Stromal cell of bone marrow (primary cell): Measurements from ENCODE around the gene TUBGCP6.
"Not testable (repeated sequence)": the region's sequence is repeated elsewhere in the genome, so short reads cannot be mapped to it uniquely, and the experiment has no call there.

Experiments used
- DNase-seq: peaks from one replicate; pipeline ENCODE4 v3.0.0-alpha.2; 2012; ENCODE audit warnings: low read depth

The TUBGCP6 gene

DNA sequence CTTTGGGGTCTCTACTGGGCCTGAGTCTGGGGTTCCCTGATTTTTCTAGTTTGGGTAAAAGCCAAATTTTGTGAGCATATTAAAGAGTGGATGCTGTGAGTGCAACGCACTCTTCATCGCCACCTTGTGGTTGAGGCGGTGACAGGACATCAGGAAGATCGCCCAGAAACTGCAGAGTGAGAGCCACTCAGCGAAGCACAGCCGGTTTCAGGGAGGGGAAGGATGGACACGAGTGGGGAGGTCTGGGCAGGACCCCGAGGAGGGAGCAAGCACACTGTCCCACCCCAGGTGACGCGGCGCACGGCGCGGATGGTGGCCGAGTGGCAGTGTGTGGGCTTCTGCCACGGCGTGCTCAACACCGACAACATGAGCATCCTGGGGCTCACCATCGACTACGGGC lies 34.9 kb downstream of the TUBGCP6 start:
- DNase-seq: peak; percentile 47

DNA sequence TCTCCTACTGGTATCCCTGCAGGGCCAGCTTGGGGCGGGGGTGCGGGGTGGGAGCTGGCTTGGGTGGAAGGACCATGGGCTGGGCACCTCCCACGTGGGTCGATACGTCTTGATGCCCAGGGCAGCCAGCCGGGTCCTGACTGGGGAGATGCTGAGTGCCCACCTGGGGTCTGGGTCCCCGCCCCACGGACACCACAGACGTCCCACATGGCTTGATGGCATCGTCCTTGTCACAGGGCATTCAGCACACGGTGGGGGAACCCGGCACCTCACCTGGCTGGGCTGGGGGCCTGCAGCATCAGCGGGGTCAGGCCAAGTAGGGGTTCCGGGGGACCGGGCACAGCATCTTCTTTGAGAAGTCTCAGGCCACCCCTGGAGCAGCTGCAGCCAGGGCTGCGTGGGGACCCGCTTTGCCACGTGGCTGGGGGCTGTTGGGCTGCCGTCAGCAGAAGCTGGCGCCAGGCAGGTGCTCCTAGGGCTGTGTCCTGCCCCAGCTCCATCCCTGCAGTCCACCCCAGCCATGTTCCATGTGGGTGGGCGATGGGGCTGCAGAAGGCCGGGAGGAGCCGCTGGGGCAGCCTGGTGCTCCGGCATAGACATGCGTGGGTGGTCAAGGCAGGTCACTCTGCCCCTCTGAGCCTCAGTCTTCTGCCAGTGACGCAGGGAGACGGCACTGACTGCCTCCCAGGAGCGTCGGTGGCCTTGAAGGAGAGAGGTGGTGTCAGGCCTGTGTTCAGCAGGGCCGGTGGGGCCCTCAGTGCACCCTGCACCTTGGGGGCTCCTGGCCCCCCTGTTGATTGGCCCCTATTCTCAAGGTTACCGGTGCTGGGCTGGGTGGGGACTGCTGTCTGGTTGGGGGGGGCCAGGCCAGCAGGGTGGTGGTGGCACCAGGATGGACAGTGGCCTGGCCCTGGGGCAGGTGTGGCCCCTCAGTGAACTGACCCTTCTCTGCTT lies 35.6 kb downstream of the TUBGCP6 start:
- DNase-seq: no peak

DNA sequence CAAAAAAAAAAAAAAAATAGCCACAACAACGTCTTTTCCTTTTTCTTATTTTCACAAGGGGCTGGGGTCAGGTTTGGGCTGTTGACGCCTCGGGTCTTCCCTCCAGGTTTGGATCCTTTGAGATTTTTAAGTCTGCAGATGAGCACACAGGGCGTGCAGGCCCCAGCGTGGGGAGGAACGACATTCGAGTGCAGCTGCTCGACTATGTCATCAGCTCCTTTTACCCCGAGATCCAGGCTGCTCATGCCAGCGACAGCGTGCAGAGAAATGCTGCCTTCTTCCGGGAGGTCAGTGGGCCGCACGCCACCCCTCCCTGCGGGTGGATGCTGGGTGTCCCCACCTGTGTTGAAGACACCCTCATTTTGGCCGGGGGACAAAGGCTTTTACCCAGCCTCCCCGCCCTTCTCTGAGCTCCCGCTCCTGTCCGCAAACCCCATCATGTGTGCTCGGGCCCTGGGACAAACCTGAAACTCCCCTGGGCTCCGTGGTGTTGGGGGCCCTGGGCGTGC lies 36.3 kb downstream of the TUBGCP6 start:
- DNase-seq: no peak

DNA sequence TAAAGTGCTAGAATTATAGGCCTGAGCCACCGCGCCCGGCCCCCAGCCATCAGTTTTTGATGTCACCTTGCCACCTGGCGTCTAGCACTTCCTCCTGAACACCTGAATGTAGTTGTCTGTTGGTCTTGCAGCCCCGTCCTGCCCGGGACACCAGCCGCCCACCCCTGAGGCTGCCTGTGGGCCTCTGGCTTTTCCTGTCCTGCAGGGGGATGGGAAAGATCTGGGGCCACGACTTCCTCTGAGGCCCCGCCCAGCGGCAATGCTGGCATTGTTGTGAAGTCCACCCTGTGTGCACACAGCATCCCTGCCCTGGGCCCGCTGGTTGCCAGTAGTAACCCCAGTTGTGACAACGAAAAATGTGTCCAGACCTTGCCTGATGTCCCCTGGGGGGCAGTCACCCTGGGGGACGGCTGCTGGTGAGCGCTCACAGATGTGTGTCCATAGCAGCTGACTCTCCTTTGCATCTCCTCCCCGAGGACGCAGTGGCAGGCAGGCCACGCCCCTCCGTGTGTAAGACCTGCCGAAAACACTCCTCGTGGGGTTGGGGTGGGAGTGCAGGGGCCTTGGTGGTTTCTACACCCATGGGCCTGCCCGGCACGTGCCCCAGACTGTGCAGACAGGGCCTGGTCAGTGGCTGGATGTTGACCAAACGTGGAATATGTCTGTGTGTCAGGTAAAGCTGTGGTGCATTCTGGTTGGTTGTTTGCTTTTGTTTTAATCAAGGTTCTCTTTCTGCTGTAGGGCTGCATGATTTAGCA lies 37.3 kb downstream of the TUBGCP6 start:
- DNase-seq: no peak

DNA sequence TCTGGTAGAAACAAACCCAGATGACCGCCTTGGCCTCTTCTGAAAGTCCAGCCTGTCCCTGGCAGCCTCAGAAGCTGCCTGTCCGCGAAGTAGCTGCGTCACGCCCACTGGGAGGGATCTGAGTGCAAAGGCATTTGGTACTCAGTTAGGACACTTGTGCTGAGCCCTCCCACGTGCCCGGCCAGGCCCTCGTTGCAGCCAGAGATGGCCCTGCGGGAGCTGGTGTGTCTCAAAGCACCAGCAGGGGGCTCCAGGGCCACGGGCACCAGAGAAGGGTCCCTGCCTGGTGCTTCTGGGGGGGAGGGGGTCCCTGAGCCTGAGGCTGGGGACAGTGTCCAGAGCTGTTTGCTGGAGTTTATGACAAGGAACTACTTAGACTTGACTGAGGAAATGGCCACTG lies 38.2 kb downstream of the TUBGCP6 start:
- DNase-seq: no peak

DNA sequence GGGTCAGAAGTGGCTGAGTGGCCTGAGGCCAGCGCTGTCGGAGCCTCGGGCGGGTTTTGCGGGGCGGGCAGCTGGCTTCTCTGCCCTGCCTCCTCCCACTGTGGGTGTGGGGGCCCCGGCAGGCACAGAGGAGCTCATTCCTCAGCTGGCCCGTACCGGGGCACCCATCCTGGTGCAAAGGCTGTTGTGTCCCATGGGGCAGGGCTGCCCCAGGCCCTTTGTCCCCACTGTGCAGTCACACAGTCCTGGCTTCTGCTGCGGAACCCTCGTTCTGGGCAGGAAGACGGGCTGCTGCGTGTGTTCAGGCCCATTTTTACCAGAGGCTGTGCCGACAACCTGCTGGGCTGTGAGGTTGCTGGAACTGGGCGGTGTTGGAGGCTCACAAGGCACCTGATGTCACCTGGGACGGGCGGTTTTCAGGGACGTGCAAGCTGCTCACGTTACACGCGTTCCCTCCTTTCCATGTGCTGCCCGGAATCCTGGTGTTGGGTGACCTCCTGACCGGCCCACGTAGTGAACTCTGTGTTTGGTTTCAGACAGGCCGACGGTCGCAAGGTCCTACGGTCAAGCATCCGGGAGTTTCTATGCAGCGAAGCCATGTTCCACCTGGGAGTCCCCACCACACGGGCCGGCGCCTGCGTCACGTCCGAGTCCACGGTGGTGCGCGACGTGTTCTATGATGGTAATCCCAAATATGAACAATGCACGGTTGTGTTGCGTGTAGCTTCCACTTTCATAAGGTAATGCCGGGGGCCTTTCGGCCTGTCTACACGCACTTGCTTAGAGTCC lies 38.8 kb downstream of the TUBGCP6 start:
- no peak for DNase-seq

DNA sequence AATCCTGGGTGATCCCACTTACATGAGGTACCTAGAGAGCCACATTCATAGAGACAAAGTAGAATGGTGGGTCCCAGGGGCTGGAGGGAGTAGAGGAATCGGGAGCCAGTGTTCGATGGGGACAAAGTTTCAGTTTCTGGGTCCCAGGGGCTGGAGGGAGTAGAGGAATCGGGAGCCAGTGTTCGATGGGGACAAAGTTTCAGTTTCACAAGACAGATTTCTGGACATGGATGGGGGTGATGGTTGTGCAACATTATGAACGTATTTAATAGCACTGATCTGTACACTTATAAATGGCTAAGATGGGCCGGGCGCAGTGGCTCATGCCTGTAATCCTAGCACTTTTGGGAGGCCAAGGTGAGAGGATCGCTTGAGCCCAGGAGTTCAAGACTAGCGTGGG lies 39.8 kb downstream of the TUBGCP6 start:
- not testable (repeated sequence) for DNase-seq

DNA sequence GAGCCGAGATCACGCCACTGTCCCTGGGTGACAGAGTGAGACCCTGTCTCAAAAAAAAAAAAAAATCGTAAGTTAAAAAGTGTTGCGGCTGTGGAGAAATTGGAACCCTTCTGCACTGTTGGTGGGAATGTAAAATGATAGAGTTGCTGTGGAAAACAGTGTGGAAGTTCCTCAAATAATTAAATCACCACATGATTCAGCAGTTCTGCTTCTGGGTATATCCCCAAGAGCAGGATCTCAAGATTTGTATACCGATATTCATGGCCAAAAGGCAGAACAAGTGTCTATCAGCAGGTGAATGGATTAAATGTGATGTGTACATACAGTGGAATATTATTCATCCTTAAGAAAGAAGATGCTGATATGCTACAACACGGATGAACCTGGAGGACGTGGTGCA lies 40.3 kb downstream of the TUBGCP6 start:
- no peak for DNase-seq

DNA sequence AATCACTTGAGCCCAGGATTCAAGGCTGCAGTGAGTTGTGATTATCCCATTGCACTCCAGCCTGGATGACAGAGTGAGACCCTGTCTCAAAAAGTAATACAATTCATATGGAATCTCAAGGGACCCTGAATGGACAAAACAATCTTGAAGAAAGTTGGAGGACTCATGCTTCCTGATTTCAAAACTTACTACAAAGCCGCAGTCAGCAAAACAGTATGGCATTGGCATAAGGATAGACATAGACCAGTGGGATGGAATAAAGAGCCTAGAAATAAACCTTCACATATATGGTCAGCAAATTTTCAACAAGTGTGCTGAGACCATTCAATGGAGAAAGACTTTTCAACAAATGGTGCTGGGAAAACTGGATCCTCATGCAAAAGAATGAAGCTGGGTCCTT lies 41.5 kb downstream of the TUBGCP6 start:
- DNase-seq: no peak

DNA sequence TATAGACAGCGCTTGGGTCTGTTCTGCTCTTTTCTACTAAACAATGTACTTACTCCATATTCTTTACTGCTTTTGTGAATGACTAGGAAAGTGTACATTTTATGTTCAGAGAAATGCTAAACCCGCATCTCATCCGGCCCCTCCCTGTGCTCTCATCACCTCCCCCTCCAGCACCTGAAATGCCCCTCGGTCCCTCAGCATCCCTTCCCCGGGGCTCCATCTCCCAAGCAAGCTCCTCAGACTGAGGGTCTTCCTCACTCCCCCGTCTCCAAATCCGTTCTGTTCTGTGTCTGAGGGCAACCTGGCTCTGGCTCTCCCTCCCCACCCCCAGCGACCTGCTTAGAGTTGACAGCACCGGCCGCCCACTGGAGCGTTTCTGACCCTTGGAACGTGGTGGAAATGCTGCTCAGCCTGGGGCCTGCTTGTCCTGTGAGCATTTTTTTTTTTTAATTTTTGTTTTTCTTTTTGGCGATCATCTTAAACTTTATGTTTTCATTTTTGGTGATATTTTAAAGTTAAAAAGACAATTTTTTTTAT lies 42.6 kb downstream of the TUBGCP6 start:
- no peak for DNase-seq

DNA sequence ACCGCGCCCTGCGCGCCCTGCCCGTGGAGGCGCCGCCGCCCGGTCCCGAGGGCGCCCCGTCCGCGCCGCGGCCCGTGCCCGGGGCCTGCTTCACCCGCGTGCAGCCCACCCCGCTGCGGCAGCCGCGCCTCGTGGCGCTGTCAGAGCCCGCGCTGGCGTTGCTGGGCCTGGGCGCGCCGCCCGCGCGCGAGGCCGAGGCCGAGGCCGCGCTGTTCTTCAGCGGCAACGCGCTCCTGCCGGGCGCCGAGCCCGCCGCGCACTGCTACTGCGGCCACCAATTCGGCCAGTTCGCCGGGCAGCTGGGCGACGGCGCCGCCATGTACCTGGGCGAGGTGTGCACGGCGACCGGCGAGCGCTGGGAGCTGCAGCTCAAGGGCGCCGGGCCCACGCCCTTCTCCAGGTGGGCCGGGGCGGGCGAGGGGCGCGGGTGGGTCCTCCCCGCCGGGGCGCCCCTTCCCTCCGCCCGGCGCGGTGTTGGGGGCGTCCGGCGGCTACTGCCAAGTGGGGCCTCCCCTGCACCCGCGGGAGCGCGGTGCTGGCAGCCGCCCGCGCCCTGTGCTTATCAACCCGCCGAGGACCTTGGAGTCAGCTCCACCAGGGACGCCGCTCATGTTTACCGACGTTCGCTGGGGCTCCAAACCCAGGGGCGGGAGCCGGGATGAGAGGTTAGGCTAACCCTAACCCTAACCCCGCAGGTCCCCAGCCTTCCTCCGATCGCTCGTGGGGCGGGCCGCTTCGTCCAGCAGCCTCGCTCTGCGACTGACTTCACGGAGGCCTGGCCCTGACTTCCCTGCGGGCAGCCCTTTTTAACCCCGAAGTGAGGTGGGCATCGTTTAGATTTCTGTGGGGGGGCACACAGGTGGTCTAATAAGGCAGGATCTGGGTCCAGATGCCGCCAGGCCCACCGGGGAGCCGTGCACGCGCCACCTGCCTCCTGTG lies 43.4 kb downstream of the TUBGCP6 start:
- DNase-seq: no peak

DNA sequence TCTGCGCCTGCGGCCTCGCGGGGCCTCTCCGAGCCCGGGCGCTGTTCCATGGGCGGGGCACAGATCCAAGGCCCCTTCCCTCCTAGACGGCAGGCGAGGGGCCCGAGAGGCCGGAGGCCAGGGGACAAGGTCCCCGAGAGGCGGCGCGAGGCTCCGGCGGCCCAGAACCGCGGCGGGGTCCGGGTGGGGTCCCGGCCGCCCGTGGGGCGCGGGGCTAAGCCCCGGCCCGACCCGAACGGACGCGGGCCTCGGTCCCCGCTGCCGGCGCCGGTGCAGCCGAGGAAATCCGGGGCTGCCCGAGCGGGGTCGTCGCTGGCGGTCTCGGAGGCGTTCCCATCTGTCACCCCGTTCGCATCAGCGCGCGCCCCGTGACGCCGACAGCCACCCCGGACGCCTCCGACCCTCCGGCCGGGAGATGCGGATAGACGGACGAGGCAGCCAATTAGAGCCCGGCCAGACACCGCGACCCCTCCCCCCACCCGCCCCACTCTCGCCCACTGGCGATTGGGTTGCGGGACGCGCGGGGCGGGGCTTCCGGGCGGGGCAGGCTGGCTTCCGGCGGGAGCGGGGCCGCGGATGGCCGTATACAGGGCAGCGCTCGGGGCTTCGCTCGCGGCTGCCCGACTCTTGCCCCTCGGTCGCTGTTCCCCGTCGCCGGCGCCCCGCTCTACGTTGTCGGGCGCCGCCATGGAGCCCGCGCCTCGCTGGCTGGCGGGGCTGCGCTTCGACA lies 44.2 kb downstream of the TUBGCP6 start, which contains the start of gene SELENOO:
TSS of gene SELENOO (plus strand) at position 551 of the 730 bp plus-strand sequence. CDS start at position 577, 26 bp downstream.
- peak; percentile 69 for DNase-seq

DNA sequence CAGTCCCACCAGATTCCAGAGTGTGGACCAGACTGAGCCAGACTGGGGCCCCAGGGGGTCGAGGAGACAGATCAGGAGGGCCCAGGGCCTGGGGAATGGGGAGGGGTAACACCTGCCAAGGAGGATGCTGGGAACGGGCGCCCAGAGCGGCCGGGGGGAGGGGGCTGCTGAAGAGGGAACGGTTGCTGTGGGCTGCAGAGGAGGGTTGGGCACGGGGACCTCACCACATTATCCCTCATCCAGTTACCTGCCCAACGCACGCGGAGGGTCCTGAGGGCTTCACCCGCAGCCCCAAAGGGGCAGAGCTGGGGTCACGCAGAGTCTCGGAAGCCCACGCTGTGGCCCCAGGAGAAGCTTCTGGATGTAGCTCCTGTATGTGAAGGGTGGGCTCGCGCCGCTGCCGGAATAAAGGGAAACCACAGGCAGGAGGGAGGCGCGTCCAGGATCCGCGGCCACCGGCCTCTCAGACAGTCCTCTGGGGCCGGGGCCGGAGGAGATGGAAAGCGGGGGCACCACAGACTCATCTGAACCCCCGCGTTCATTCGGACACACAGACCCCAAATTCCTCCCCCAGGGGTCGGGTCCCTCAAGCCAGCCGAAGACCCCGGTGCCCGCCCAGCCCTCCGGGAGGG lies 44.9 kb downstream of the TUBGCP6 start:
- no peak for DNase-seq

DNA sequence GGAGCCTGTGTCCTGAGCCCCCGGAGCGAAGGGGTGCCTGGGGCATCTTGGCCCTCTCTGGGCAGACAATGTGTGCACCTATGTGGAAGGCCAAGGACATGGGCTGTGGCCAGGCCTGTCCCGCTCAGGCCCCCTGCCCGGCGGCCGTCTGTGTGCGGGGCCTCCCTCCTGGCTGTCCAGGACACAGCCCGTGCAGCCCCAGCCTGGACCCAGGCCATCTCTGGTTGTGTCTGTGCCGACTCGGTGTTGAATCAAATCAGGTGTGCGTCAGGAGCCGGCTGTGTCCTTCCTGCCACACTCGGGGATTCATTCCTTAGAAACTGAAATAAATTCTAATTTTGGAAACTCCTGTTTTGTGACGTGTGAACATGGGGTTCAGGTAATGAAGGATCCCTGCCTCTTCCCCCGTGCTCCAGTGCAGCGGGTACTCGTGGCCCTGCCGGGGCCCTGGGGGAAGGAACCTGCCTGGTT lies 45.5 kb downstream of the TUBGCP6 start:
- no peak for DNase-seq

DNA sequence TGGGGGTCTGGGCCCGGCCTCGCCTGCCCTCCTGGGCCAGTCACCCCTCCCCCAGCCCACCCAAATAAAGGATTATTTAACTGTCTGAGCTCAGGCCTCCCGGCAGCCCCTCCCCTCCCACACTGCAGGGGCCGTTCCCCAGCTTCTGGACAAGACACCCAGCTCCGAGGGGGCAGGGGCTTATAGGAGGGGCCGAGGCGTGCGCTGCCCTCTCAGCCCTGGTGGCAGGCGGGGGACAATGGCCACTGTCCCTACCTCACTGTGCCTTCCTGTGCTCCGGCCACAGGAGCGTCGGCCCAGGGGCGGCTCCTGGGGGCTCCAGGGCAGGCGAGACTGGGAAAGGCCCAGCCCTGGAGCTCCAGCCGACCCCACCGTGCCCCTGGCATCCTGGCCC lies 46.2 kb downstream of the TUBGCP6 start:
- DNase-seq: no peak

DNA sequence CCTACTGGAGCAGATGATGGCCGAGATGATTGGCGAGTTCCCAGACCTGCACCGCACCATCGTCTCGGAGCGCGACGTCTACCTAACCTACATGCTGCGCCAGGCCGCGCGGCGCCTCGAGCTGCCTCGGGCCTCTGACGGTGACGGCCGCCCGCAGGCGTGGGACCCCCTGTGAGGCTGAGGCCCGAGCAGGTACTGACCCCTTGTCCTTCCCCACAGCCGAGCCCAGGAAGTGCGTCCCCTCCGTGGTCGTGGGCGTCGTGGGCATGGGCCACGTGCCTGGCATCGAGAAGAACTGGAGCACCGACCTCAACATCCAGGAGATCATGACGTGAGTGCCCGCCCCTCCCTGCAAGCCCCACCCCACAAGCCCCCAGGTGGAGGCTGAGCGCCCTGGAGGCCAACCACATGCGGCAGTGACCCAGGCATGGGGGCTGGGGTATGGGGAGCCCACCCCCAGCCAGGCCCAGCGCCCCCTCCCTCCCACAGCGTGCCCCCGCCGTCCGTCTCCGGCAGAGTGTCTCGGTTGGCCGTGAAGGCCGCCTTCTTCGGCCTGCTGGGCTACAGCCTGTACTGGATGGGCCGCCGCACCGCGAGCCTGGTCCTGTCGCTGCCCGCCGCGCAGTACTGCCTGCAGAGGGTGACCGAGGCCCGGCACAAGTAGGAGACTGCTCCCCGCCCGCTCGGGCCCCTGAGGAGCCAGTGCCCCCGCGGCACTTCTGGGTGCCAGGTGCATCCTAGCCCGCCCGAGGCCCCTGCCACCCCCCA lies 46.8 kb downstream of the TUBGCP6 start:
- DNase-seq: no peak

DNA sequence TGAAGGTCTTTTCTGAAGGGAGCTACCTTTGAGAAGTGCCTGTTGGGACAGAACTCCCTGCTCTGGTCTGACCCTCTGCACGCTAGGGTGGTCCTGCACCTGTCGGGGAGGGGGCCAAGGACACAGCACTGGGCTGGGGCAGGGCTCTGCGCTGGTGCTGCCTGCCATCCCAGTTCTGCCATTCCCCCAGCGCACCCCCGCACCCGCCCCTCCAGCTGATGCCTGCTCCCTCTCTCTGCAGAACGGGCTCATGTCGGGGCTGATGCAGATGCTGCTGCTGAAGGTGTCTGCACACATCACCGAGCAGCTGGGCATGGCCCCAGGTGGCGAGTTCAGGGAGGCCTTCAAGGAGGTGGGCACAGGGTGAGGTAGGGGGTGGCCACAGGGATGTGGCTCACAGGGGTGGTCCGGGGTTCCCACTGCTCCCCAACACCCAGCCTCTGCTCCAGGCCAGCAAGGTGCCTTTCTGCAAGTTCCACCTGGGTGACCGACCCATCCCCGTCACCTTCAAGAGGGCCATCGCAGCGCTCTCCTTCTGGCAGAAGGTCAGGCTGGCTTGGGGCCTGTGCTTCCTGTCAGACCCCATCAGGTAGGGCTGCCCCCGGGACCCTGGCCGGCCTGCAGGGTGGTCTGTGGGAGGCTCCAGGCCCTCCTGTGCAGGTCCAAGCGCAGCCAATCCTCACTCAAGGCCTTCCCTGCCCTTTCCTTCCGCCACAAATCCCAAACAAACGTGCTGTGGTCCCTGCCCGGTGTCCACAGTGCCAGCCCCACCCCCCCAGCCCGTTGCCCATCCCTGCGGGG lies 47.6 kb downstream of the TUBGCP6 start:
- no peak for DNase-seq

DNA sequence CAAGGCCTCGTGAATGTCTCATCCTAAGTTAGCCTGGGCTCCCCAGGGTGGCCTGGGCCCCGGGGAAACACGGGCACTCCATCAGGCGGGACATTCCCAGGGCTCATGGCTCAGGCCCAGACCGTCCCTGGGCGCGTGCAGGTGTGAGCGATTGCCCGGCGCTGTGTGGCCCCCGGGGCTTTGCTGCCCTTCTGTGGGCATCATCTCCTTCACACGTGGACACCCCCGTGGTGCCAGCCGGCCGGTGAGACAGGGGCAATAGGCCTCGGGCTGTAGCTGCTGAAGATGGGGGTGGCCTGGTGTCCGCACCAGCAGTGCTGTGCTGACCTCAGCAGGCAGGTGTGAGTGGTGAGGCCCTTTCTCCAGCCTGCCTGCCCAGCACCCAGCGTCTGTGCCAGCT lies 48.6 kb downstream of the TUBGCP6 start:
- DNase-seq: no peak
